A549 (cell line): ENCODE results near the gene ACYP2. TPM values are rescaled to one million over a fixed set of nuclear protein-coding genes. Genes with fewer than 3 reads are reported as not detected.

ENCODE experiments used
- ATAC-seq, 2 experiments: fragments of 200-7000 bp in 1 of 2; fragments of >200 bp in 1 of 2; cut with Nextera tagmentation in 1 of 2; cut with Tn5 transposase in 1 of 2; 3 replicates each; pipeline versions ENCODE4 v1.8.0 to v1.9.1; 2018 to 2020; ENCODE audit warnings: mild to moderate bottlenecking in 1 of 2, moderate library complexity in 1 of 2
- CTCF ChIA-PET: fragments of 300-600 bp; sonication (Branson Sonifier 250); formaldehyde crosslinking; extraction: SDS; loops from one replicate; lab custom pipeline; 2021; ENCODE audit warnings: antibody characterized with exemption, inconsistent platforms; lab: Yijun Ruan, JAX
- POLR2A ChIA-PET: fragments of 350-600 bp; formaldehyde crosslinking; extraction: SDS; loops from one replicate; lab custom pipeline; 2021; ENCODE audit warnings: antibody characterized with exemption, inconsistent platforms; lab: Yijun Ruan, JAX
- DNase-seq, 2 experiments: peaks; one replicate each; pipeline versions ENCODE4 v3.0.0 to v3.0.0-alpha.2; 2011 to 2016; ENCODE audit warnings: low read depth in 1 of 2, low spot score in 1 of 2
- FAIRE-seq: peaks from 2 replicates; lab custom pipeline; 2011; peaks lifted over from hg19 to GRCh38; lab: Jason Lieb, UNC
- H3K27ac ChIP-seq, 2 experiments: fragments of >200 bp; sonication (Bioruptor Twin); formaldehyde crosslinking; 3 replicates each; pipeline ENCODE4 v1.5.1; 2016 to 2017
- H3K4me1 ChIP-seq: fragments of >200 bp; sonication (Bioruptor Twin); formaldehyde crosslinking; 3 replicates; pipeline ENCODE4 v1.6.1; 2016
- H3K4me2 ChIP-seq: fragments of >200 bp; sonication (Bioruptor Twin); formaldehyde crosslinking; 3 replicates; pipeline ENCODE4 v1.6.1; 2016
- H3K4me3 ChIP-seq: fragments of >200 bp; sonication (Bioruptor Twin); formaldehyde crosslinking; 3 replicates; pipeline ENCODE4 v1.5.1; 2016
- H3K9me3 ChIP-seq: fragments of >200 bp; sonication (Bioruptor Twin); formaldehyde crosslinking; 3 replicates; pipeline ENCODE4 v1.6.1; 2016
- CBX2 ChIP-seq: fragments of 200-600 bp; sonication (generic); IDR thresholded peaks from 2 replicates; pipeline ENCODE4 v1.6.1; 2016; ENCODE audit warnings: low read depth, mild to moderate bottlenecking, borderline replicate concordance
- CHD2 ChIP-seq: fragments of 150-350 bp; IDR thresholded peaks from 2 replicates; pipeline ENCODE4 v1.6.1; 2014; ENCODE audit warnings: low read length; ENCODE audit not compliant: partially characterized antibody
- EHF ChIP-seq: fragments of 250-450 bp; sonication (Bioruptor Pico); IDR thresholded peaks from 2 replicates; pipeline ENCODE4 v1.5.0; 2020; ENCODE audit warnings: mild to moderate bottlenecking
- ESRRA ChIP-seq: fragments of 150-350 bp; IDR thresholded peaks from 2 replicates; pipeline ENCODE4 v1.6.1; 2014; ENCODE audit warnings: mild to moderate bottlenecking, low read length, borderline replicate concordance
- FOSB ChIP-seq: fragments of 250-450 bp; sonication (Bioruptor Pico); IDR thresholded peaks from 2 replicates; pipeline ENCODE4 v1.5.0; 2020; ENCODE audit warnings: mild to moderate bottlenecking, moderate library complexity
- FOSL2 ChIP-seq, 2 experiments: fragments of 450-650 bp in 1 of 2; fragments of >200 bp in 1 of 2; sonication (Bioruptor Twin) in 1 of 2; formaldehyde crosslinking; IDR thresholded peaks; 2 replicates each; pipeline versions ENCODE4 v1.5.0 to v1.6.1; 2016 to 2020; ENCODE audit warnings: mild to moderate bottlenecking in 1 of 2, moderate library complexity in 1 of 2
- HES2 ChIP-seq: fragments of >200 bp; sonication (Bioruptor Twin); formaldehyde crosslinking; IDR thresholded peaks from 2 replicates; pipeline ENCODE4 v1.6.1; 2016
- HEYL ChIP-seq: fragments of 250-450 bp; sonication (Bioruptor Pico); IDR thresholded peaks from 2 replicates; pipeline ENCODE4 v1.8.0; 2021; ENCODE audit warnings: mild to moderate bottlenecking, moderate library complexity
- HOXA7 ChIP-seq: fragments of 250-450 bp; sonication (Bioruptor Pico); IDR thresholded peaks from 2 replicates; pipeline ENCODE4 v1.5.0; 2020; ENCODE audit warnings: mild to moderate bottlenecking, moderate library complexity
- KDM1A ChIP-seq: fragments of 200-600 bp; sonication (generic); IDR thresholded peaks from 2 replicates; pipeline ENCODE4 v1.6.1; 2016; ENCODE audit warnings: low read depth, mild to moderate bottlenecking
- MYC ChIP-seq: IDR thresholded peaks from 2 replicates; pipeline ENCODE4 v1.6.1; 2012; ENCODE audit warnings: mild to moderate bottlenecking, inconsistent platforms, low read length, improper control_type of control experiment, borderline replicate concordance
- NPAS2 ChIP-seq: fragments of 250-450 bp; sonication (Bioruptor Pico); IDR thresholded peaks from 2 replicates; pipeline ENCODE4 v1.8.0; 2022; ENCODE audit warnings: mild to moderate bottlenecking, moderate library complexity, borderline replicate concordance
- PBX3 ChIP-seq: IDR thresholded peaks from 2 replicates; pipeline ENCODE4 v1.6.1; 2012
- POLR2AphosphoS2 ChIP-seq: conservative IDR thresholded peaks from 2 replicates; pipeline ENCODE4 v1.6.1; 2012; ENCODE audit warnings: low read length, improper control_type of control experiment, inconsistent platforms
- RARB ChIP-seq: fragments of 250-450 bp; sonication (Bioruptor Pico); IDR thresholded peaks from 2 replicates; pipeline ENCODE4 v1.8.0; 2021; ENCODE audit warnings: mild to moderate bottlenecking, moderate library complexity
- RCOR1 ChIP-seq: fragments of 150-350 bp; IDR thresholded peaks from 2 replicates; pipeline ENCODE4 v1.6.1; 2014; ENCODE audit warnings: antibody characterized with exemption, low read length, low read depth
- RNF2 ChIP-seq: fragments of 200-600 bp; sonication (generic); IDR thresholded peaks from 2 replicates; pipeline ENCODE4 v1.6.1; 2016; ENCODE audit warnings: low read depth, mild to moderate bottlenecking, antibody characterized with exemption, moderate library complexity, borderline replicate concordance
- SREBF2 ChIP-seq: fragments of 450-650 bp; IDR thresholded peaks from 2 replicates; pipeline ENCODE4 v1.6.1; 2014; ENCODE audit warnings: mild to moderate bottlenecking, moderate library complexity
- ZC3H11A ChIP-seq: fragments of 450-650 bp; IDR thresholded peaks from 2 replicates; pipeline ENCODE4 v1.6.1; 2014; ENCODE audit warnings: antibody characterized with exemption, mild to moderate bottlenecking
- ZSCAN20 ChIP-seq: fragments of 250-450 bp; sonication (Bioruptor Pico); IDR thresholded peaks from 2 replicates; pipeline ENCODE4 v1.8.0; 2022; ENCODE audit warnings: mild to moderate bottlenecking, moderate library complexity
- WGBS: methylation state at CpG from one replicate; pipeline ENCODE4 v1.1.6; 2017; ENCODE audit errors: missing lambda C conversion rate; 5-methylcytosine and 5-hydroxymethylcytosine counted together
- polyA plus RNA-seq, 4 experiments: library from polyadenylated mRNA; depleted of rRNA in 3 of 4; stranded (reverse); fragments of >200 nt; fragmentation: RNase III in 1 of 4; extraction: RNeasy Plus Mini Kit Qiagen cat#74134 plus additional on column Dnase treatment in 1 of 4; gene quantifications; 2 replicates in 3 of 4; 3 replicates in 1 of 4; pipeline ENCODE4 v1.2.3, GENCODE V29; 2011 to 2017
- TF ChIP-seq, protein P1 (sequence below): fragments of 150-350 bp; IDR thresholded peaks from 2 replicates; pipeline ENCODE4 v1.6.1; 2014; ENCODE audit warnings: low read depth, mild to moderate bottlenecking, low read length
- TF ChIP-seq, protein P2 (sequence below): fragments of 250-450 bp; sonication (Bioruptor Pico); IDR thresholded peaks from 2 replicates; pipeline ENCODE4 v1.5.0; 2020; ENCODE audit warnings: low read depth, mild to moderate bottlenecking, moderate library complexity

Gene ACYP2
- polyA plus RNA-seq, 2 of the 4 experiments (the other 2 are of a cell fraction) = 10.0 to 11.4 TPM

- TF ChIP-seq KDM1A = no peak
- TF ChIP-seq HOXA7 (CRISPR knock-in tag) = no peak
These were observed 188.2 kb downstream of the ACYP2 start (continued) for GRCh38 chr2:54303631-54304030.

DNA sequence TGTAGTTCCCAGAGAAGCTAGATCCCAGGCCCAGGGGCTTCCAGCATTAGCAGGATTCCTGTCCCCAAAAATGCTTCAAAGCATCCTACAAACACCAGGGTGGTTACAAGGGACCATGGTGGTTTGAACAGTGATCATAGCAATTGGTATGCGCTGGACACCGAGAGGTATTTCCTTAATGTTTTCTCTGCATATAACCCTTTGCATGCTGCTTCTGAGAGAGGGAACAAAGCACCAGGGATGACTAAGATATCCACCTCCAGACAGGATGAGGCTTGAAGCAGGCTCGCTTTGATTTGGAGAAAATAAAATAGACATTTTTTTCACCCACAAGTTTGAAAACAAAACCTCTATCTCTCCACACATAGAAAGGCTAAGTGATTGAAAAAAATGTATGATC is 191.1 kb downstream of the ACYP2 start:
- FAIRE-seq = peak; percentile 46

DNA sequence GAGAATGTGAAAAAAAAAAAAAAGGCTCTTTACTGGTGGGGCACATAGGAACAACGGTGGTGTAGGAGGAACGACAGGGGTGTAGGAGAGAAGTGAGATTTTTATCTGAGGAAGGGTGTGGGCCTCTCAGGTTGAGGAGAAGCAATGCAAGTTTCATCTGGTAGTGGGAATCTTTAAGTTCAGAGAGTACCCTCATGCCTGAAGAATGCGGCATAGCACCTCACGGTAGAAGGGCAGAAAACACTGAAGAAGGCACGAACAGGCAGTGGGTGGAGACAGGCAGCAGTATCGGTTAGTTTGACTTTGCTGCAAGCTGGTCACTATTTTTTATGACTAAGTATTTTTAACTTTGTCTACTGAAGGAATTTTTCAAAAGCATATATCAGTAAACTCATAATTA is 192.8 kb downstream of the ACYP2 start:
- TF ChIP-seq CBX2 = no peak
- no peak for TF ChIP-seq ESRRA
- TF ChIP-seq NPAS2 (CRISPR knock-in tag) = no peak
- no peak for TF ChIP-seq RCOR1
- no peak for TF ChIP-seq PBX3
- no peak for TF ChIP-seq HEYL (CRISPR knock-in tag)
- no peak for TF ChIP-seq ZC3H11A
- TF ChIP-seq, protein P1, sequence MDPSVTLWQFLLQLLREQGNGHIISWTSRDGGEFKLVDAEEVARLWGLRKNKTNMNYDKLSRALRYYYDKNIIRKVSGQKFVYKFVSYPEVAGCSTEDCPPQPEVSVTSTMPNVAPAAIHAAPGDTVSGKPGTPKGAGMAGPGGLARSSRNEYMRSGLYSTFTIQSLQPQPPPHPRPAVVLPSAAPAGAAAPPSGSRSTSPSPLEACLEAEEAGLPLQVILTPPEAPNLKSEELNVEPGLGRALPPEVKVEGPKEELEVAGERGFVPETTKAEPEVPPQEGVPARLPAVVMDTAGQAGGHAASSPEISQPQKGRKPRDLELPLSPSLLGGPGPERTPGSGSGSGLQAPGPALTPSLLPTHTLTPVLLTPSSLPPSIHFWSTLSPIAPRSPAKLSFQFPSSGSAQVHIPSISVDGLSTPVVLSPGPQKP = no peak
- no peak for TF ChIP-seq ZSCAN20 (CRISPR knock-in tag)
- TF ChIP-seq HES2 = no peak
- TF ChIP-seq POLR2AphosphoS2 = no peak
- TF ChIP-seq RARB = no peak
- no peak for TF ChIP-seq MYC
- WGBS = 68% methylated on average over 6 of the region's 6 CpGs
- no peak for ATAC-seq
- no peak for FAIRE-seq
- no peak for DNase-seq
- Histone ChIP-seq H3K9me3 (no peaks in the 10 kb centered on the region), H3K4me2 (no peak overlapping the region), H3K4me3 (no peak overlapping the region), H3K4me1 (no peaks in the 10 kb centered on the region), H3K27ac (no peak overlapping the region)
- CTCF ChIA-PET = interaction anchor here (1.1 kb wide), 1 partner anchor 11 kb away, joined by 3 read pairs; no protein-coding TSS in a partner anchor
- POLR2A ChIA-PET = no interaction called here

More for the DNA sequence above, 191.1 kb downstream of the ACYP2 start:
- ATAC-seq = no peak
- WGBS = 66% methylated on average over 3 of the region's 3 CpGs
- no peak for DNase-seq
- Histone ChIP-seq H3K9me3 (no peaks in the 10 kb centered on the region), H3K27ac (no peak overlapping the region), H3K4me1 (no peaks in the 10 kb centered on the region), H3K4me3 (no peak overlapping the region), H3K4me2 (no peak overlapping the region)
- ChIA-PET CTCF (no interaction called here), POLR2A (no interaction called here)
- TF ChIP-seq SREBF2 (no peak), RNF2 (no peak), FOSB (CRISPR knock-in tag) (no peak), EHF (CRISPR knock-in tag) (no peak), CBX2 (no peak), FOSL2 (IDR thresholded peaks at IDR 0.05) (no peak), FOSL2 (CRISPR knock-in tag; IDR thresholded peaks at IDR 0.05) (no peak), CHD2 (no peak), POLR2AphosphoS2 (no peak)
- TF ChIP-seq, protein P2, sequence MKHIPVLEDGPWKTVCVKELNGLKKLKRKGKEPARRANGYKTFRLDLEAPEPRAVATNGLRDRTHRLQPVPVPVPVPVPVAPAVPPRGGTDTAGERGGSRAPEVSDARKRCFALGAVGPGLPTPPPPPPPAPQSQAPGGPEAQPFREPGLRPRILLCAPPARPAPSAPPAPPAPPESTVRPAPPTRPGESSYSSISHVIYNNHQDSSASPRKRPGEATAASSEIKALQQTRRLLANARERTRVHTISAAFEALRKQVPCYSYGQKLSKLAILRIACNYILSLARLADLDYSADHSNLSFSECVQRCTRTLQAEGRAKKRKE (CRISPR knock-in tag) = no peak
